Subcutaneous abdominal adipose tissue (tissue), 5 donors: Measurements from ENCODE around the gene DECR2.
"Not testable (repeated sequence)": the region's sequence is repeated elsewhere in the genome, so short reads cannot be mapped to it uniquely, and the experiment has no call there.

Experiments used
- H3K27ac ChIP-seq: one replicate; pipeline ENCODE4 v1.7.0; 2013; ENCODE audit warnings: low read depth, mild to moderate bottlenecking, inconsistent platforms, low read length, moderate library complexity
- H3K27me3 ChIP-seq, 5 donors: one replicate each; pipeline ENCODE4 v1.7.0; 2013; ENCODE audit warnings: low read length in 5 of 5, inconsistent platforms in 1 of 5; ENCODE audit not compliant: control insufficient read depth in 5 of 5, insufficient read depth in 4 of 5
- H3K36me3 ChIP-seq, 5 donors: one replicate each; pipeline ENCODE4 v1.7.0; 2013; ENCODE audit warnings: low read length in 5 of 5; ENCODE audit not compliant: control insufficient read depth in 5 of 5, insufficient read depth in 5 of 5
- H3K4me1 ChIP-seq, 5 donors: one replicate each; pipeline ENCODE4 v1.7.0; 2013; ENCODE audit warnings: low read length in 5 of 5, mild to moderate bottlenecking in 3 of 5, moderate library complexity in 1 of 5; ENCODE audit not compliant: control insufficient read depth in 5 of 5, insufficient read depth in 5 of 5
- H3K4me3 ChIP-seq, 5 donors: one replicate each; pipeline ENCODE4 v1.7.0; 2013; ENCODE audit warnings: low read length in 5 of 5, low read depth in 1 of 5
- H3K9ac ChIP-seq, 5 donors: one replicate each; pipeline ENCODE4 v1.7.0; 2013; ENCODE audit warnings: low read length in 5 of 5, mild to moderate bottlenecking in 4 of 5, moderate library complexity in 3 of 5
- H3K9me3 ChIP-seq, 5 donors: one replicate each; pipeline ENCODE4 v1.7.0; 2013; ENCODE audit warnings: low read length in 5 of 5; ENCODE audit not compliant: control insufficient read depth in 5 of 5
- donor health status: healthy.
- donor health status: healthy.
- donor health status: healthy.
- donor health status: healthy.
- donor health status: healthy.

DECR2 gene

GRCh38 chr16:422179-422578 is 20.5 kb downstream of the DECR2 start:
- H3K9me3 ChIP-seq, H3K27me3 ChIP-seq, H3K36me3 ChIP-seq, H3K4me3 ChIP-seq, H3K27ac ChIP-seq, H3K9ac ChIP-seq: not testable (repeated sequence)
- H3K4me1 ChIP-seq = peaks cover 6 to 28% (median 27%) of the 10 kb centered on the region in 5 donors

- H3K36me3 ChIP-seq = peaks cover 0 to 2% (median 0%) of the 10 kb centered on the region in 5 donors
- H3K27me3 ChIP-seq = no peaks in the 10 kb centered on the region
- H3K9me3 ChIP-seq = no peaks in the 10 kb centered on the region
- H3K9ac ChIP-seq = peak overlapping the region in 3 of 5 donors; percentile 18 to 78 (median 56)
- peaks cover 6 to 36% (median 30%) of the 10 kb centered on the region in 5 donors for H3K4me1 ChIP-seq
- peak overlapping the region; percentile 89 for H3K27ac ChIP-seq
- H3K4me3 ChIP-seq = peak overlapping the region; percentile 5 to 81 (median 72)
Observed at GRCh38 chr16:424033-424622, 22.4 kb downstream of the DECR2 start.

GRCh38 chr16:424623-425081 is 23.0 kb downstream of the DECR2 start:
- Histone ChIP-seq H3K9ac (peak overlapping the region; percentile 48 to 79 (median 77)), H3K4me1 (peaks cover 6 to 36% (median 30%) of the 10 kb centered on the region in 5 donors)

GRCh38 chr16:425082-425718 is 23.5 kb downstream of the DECR2 start, which contains the start of gene RAB11FIP3:
Gene RAB11FIP3 (plus strand): TSS chr16:425649. CDS start chr16:426007, 358 bp downstream.
- Histone ChIP-seq H3K4me3 (peak within 1 kb of the TSS in 4 of 5 donors; percentile 72 to 81 (median 76)), H3K9ac (peak within 1 kb of the TSS; percentile 48 to 84 (median 78)), H3K4me1 (peaks cover 6 to 36% (median 30%) of the 10 kb centered on the region in 5 donors), H3K27ac (peak within 1 kb of the TSS; percentile 89), H3K36me3 (peaks cover 0 to 2% (median 0%) of the 10 kb centered on the region in 5 donors), H3K9me3 (no peaks in the 10 kb centered on the region), H3K27me3 (no peaks in the 10 kb centered on the region)

More at GRCh38 chr16:424623-425081, 23.0 kb downstream of the DECR2 start:
- H3K9me3 ChIP-seq = no peaks in the 10 kb centered on the region
- H3K27ac ChIP-seq = peak overlapping the region; percentile 89
- H3K4me3 ChIP-seq = peak overlapping the region in 4 of 5 donors; percentile 69 to 81 (median 72)
- no peaks in the 10 kb centered on the region for H3K27me3 ChIP-seq
- peaks cover 0 to 2% (median 0%) of the 10 kb centered on the region in 5 donors for H3K36me3 ChIP-seq

GRCh38 chr16:425740-426114 is 24.0 kb downstream of the DECR2 start:
- peak overlapping the region in 4 of 5 donors; percentile 69 to 81 (median 72) for H3K4me3 ChIP-seq
- peaks cover 6 to 36% (median 30%) of the 10 kb centered on the region in 5 donors for H3K4me1 ChIP-seq
- H3K9ac ChIP-seq = no peak overlapping the region

GRCh38 chr16:426115-426905 is 24.6 kb downstream of the DECR2 start:
- Histone ChIP-seq H3K9me3 (no peaks in the 10 kb centered on the region), H3K4me3 (peak overlapping the region; percentile 44 to 81 (median 67)), H3K27me3 (no peaks in the 10 kb centered on the region), H3K4me1 (peaks cover 6 to 36% (median 30%) of the 10 kb centered on the region in 5 donors), H3K9ac (peak overlapping the region in 4 of 5 donors; percentile 34 to 84 (median 62)), H3K36me3 (peaks cover 0 to 2% (median 0%) of the 10 kb centered on the region in 5 donors), H3K27ac (no peak overlapping the region)

More at GRCh38 chr16:425740-426114, 24.0 kb downstream of the DECR2 start:
- H3K27ac ChIP-seq = no peak overlapping the region
- H3K27me3 ChIP-seq = no peaks in the 10 kb centered on the region
- H3K36me3 ChIP-seq = peaks cover 0 to 2% (median 0%) of the 10 kb centered on the region in 5 donors
- H3K9me3 ChIP-seq = no peaks in the 10 kb centered on the region

GRCh38 chr16:426906-427249 is 25.2 kb downstream of the DECR2 start:
- peak overlapping the region in 4 of 5 donors; percentile 34 to 84 (median 62) for H3K9ac ChIP-seq
- H3K36me3 ChIP-seq = peaks cover 0 to 2% (median 0%) of the 10 kb centered on the region in 5 donors
- H3K4me3 ChIP-seq = peak overlapping the region; percentile 48 to 80 (median 66)
- no peaks in the 10 kb centered on the region for H3K9me3 ChIP-seq
- H3K27me3 ChIP-seq = no peaks in the 10 kb centered on the region
- no peak overlapping the region for H3K27ac ChIP-seq
- peaks cover 6 to 36% (median 30%) of the 10 kb centered on the region in 5 donors for H3K4me1 ChIP-seq

- Histone ChIP-seq H3K27ac (no peak overlapping the region), H3K9me3 (no peaks in the 10 kb centered on the region), H3K4me3 (peak overlapping the region in 4 of 5 donors; percentile 48 to 80 (median 66)), H3K4me1 (peaks cover 6 to 36% (median 30%) of the 10 kb centered on the region in 5 donors), H3K9ac (peak overlapping the region in 4 of 5 donors; percentile 34 to 84 (median 62)), H3K27me3 (no peaks in the 10 kb centered on the region), H3K36me3 (peaks cover 0 to 2% (median 0%) of the 10 kb centered on the region in 5 donors)
Observed at GRCh38 chr16:427250-427649, 25.6 kb downstream of the DECR2 start.

GRCh38 chr16:430904-431303 is 29.2 kb downstream of the DECR2 start:
- Histone ChIP-seq H3K4me3 (no peak overlapping the region), H3K4me1 (peaks cover 0 to 20% (median 14%) of the 10 kb centered on the region in 5 donors), H3K27me3 (no peaks in the 10 kb centered on the region), H3K9ac (no peak overlapping the region), H3K36me3 (peaks cover 0 to 9% (median 0%) of the 10 kb centered on the region in 5 donors), H3K27ac (no peak overlapping the region), H3K9me3 (no peaks in the 10 kb centered on the region)
